ENCODE data around the gene OBSCN.

OBSCN gene

GRCh38 chr1:228323401-228323800 is 115.6 kb downstream of the OBSCN start:
- Histone ChIP-seq H3K9ac (ENCODE audit: low read length) (no peak overlapping the region), H3K27me3 (ENCODE audit: control insufficient read depth, insufficient read depth, low read length) (no peaks in the 10 kb centered on the region), H3K4me1 (ENCODE audit: control insufficient read depth, insufficient read depth, low read length) (no peaks in the 10 kb centered on the region), H3K36me3 (ENCODE audit: control insufficient read depth, insufficient read depth, low read length) (no peaks in the 10 kb centered on the region), H3K4me3 (ENCODE audit: low read length) (no peak overlapping the region), H3K27ac (ENCODE audit: low read depth, low read length) (no peak overlapping the region)

DNA sequence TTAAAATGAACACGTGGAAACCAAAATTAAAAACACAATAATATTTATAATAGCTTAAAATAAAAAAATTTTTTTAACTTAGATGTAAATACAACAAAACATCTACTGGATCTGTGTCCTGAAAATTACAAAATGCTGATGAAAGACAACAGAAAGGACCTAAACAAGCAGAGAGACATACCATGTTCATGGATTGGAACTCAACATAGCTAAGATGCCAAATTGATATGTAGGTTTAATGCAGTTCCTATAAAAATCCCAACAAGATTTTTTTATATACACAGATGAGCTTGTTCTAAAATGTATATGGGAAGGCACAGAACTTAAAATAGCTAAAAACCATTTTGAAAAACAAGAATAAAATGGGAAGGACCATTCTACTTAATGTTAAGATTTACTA is 117.4 kb downstream of the OBSCN start:
- no peaks in the 10 kb centered on the region for H3K36me3 ChIP-seq (ENCODE audit: control insufficient read depth, insufficient read depth, low read length)

GRCh38 chr1:228329887-228330286 is 122.0 kb downstream of the OBSCN start:
- Histone ChIP-seq H3K9ac (ENCODE audit: low read length) (no peak overlapping the region), H3K27ac (ENCODE audit: low read depth, low read length) (no peak overlapping the region), H3K27me3 (ENCODE audit: control insufficient read depth, insufficient read depth, low read length) (no peaks in the 10 kb centered on the region), H3K36me3 (ENCODE audit: control insufficient read depth, insufficient read depth, low read length) (no peaks in the 10 kb centered on the region), H3K4me3 (ENCODE audit: low read length) (no peak overlapping the region), H3K4me1 (ENCODE audit: control insufficient read depth, insufficient read depth, low read length) (no peaks in the 10 kb centered on the region)

More for the DNA sequence above, 117.4 kb downstream of the OBSCN start:
- Histone ChIP-seq H3K9ac (ENCODE audit: low read length) (no peak overlapping the region), H3K27me3 (ENCODE audit: control insufficient read depth, insufficient read depth, low read length) (no peaks in the 10 kb centered on the region), H3K4me1 (ENCODE audit: control insufficient read depth, insufficient read depth, low read length) (no peaks in the 10 kb centered on the region), H3K4me3 (ENCODE audit: low read length) (no peak overlapping the region), H3K27ac (ENCODE audit: low read depth, low read length) (no peak overlapping the region)

DNA sequence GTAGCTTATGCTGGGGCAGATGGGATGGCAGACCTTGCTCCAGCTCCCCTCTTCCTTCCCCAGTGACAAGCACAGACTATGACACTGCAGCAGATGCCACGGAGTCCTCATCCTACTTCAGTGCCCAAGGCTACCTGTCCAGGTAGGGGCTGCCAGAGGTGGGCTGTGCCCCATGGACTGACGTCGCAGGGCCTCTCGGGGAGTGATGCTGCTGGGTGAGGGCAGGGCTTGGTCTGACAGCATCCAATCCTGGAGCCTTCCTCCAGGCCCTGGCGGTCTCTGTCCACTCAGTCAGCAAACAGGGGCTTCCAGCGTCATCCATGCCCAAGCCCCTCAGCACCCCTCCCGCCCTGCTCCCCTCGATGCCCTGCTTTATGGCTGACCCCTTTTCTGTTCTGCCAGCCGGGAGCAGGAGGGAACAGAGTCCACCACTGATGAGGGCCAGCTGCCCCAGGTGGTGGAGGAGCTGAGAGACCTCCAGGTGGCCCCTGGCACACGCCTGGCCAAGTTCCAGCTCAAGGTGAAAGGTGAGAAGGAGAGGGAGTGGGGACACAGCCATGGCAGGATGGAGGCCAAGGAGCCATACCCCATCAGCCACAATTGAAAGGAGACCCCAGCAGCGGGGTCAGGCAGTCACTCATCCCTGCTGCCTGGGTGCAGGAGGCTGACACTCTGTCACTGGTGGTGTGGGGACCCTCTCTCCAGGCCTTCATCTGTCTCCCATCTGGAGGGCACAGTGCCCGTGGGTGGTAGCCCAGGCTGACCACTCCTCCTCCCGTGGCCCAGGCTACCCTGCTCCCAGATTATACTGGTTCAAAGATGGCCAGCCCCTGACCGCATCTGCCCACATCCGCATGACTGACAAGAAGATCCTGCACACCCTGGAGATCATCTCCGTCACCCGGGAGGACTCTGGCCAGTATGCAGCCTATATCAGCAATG is 125.2 kb downstream of the OBSCN start:
- Histone ChIP-seq H3K27me3 (ENCODE audit: control insufficient read depth, insufficient read depth, low read length) (no peaks in the 10 kb centered on the region), H3K4me1 (ENCODE audit: control insufficient read depth, insufficient read depth, low read length) (no peaks in the 10 kb centered on the region), H3K9ac (ENCODE audit: low read length) (no peak overlapping the region), H3K36me3 (ENCODE audit: control insufficient read depth, insufficient read depth, low read length) (no peaks in the 10 kb centered on the region), H3K27ac (ENCODE audit: low read depth, low read length) (no peak overlapping the region), H3K4me3 (ENCODE audit: low read length) (no peak overlapping the region)

DNA sequence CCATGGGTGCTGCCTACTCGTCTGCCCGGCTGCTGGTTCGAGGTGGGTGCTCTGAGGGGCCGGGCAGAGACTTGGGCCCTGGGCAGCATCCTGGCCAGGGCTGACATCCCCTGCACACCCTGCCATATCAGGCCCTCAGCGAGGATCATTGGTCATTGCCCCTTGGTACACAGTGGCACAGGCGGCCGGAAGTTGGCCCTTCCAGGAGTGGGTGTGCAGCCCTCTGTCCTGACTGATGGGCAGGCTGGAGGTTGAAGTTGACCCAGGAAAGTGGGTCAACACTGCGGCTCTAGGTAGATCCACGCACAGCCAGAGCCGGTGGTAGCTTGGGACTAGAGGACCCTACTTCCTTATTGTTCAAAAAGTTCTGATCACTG is 125.9 kb downstream of the OBSCN start:
- Histone ChIP-seq H3K27me3 (ENCODE audit: control insufficient read depth, insufficient read depth, low read length) (no peaks in the 10 kb centered on the region), H3K4me1 (ENCODE audit: control insufficient read depth, insufficient read depth, low read length) (no peaks in the 10 kb centered on the region), H3K27ac (ENCODE audit: low read depth, low read length) (no peak overlapping the region), H3K36me3 (ENCODE audit: control insufficient read depth, insufficient read depth, low read length) (no peaks in the 10 kb centered on the region), H3K4me3 (ENCODE audit: low read length) (no peak overlapping the region), H3K9ac (ENCODE audit: low read length) (no peak overlapping the region)

DNA sequence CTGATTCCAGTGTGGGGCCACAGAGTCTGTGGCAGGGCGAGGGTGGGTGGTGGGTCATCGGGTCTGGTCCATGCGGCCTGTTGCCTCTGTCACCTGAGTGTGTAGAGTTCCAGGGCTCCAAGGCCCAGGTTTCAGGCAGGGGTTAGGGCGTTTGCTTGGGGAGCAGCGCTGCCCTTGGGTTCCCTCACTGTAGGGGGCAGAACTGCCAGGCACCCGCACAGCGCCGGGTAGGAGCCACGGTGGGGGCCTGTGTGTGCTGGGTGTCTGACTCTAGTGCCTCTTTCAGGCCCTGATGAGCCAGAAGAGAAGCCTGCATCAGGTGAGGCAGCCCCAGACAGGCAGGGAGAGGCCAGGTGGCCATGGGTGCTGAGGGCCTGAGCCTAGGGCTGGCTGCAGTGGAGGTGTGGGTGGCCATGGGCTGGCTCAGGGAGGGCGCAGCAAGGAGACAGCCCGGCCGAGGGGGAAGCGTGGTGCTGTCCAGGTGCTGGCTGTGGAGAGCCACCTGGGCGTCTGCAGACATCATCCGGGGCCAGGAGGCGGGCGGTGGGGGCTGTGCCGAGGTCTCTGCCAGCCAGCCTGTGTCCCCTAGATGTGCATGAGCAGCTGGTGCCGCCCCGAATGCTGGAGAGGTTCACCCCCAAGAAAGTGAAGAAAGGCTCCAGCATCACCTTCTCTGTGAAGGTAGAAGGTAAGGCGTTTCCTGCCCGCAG is 126.5 kb downstream of the OBSCN start:
- Histone ChIP-seq H3K9ac (ENCODE audit: low read length) (no peak overlapping the region), H3K27ac (ENCODE audit: low read depth, low read length) (no peak overlapping the region), H3K4me1 (ENCODE audit: control insufficient read depth, insufficient read depth, low read length) (no peaks in the 10 kb centered on the region), H3K27me3 (ENCODE audit: control insufficient read depth, insufficient read depth, low read length) (no peaks in the 10 kb centered on the region), H3K36me3 (ENCODE audit: control insufficient read depth, insufficient read depth, low read length) (no peaks in the 10 kb centered on the region), H3K4me3 (ENCODE audit: low read length) (no peak overlapping the region)

DNA sequence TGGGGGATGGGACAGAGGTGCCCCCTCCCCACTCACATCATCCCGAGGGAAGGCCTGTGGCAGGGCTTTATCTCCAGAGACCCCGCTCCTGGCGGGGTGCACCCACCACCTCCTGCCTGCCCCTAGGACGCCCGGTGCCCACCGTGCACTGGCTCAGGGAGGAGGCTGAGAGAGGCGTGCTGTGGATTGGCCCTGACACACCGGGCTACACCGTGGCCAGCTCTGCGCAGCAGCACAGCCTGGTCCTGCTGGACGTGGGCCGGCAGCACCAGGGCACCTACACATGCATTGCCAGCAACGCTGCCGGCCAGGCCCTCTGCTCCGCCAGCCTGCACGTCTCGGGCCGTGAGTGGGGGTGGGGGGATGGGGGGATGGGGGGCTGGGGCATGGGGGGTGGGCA is 127.1 kb downstream of the OBSCN start:
- no peaks in the 10 kb centered on the region for H3K27me3 ChIP-seq (ENCODE audit: control insufficient read depth, insufficient read depth, low read length)
- no peak overlapping the region for H3K27ac ChIP-seq (ENCODE audit: low read depth, low read length)
- H3K4me1 ChIP-seq (ENCODE audit: control insufficient read depth, insufficient read depth, low read length): no peaks in the 10 kb centered on the region
- H3K4me3 ChIP-seq (ENCODE audit: low read length): no peak overlapping the region
- H3K9ac ChIP-seq (ENCODE audit: low read length): no peak overlapping the region
- H3K36me3 ChIP-seq (ENCODE audit: control insufficient read depth, insufficient read depth, low read length): no peaks in the 10 kb centered on the region

DNA sequence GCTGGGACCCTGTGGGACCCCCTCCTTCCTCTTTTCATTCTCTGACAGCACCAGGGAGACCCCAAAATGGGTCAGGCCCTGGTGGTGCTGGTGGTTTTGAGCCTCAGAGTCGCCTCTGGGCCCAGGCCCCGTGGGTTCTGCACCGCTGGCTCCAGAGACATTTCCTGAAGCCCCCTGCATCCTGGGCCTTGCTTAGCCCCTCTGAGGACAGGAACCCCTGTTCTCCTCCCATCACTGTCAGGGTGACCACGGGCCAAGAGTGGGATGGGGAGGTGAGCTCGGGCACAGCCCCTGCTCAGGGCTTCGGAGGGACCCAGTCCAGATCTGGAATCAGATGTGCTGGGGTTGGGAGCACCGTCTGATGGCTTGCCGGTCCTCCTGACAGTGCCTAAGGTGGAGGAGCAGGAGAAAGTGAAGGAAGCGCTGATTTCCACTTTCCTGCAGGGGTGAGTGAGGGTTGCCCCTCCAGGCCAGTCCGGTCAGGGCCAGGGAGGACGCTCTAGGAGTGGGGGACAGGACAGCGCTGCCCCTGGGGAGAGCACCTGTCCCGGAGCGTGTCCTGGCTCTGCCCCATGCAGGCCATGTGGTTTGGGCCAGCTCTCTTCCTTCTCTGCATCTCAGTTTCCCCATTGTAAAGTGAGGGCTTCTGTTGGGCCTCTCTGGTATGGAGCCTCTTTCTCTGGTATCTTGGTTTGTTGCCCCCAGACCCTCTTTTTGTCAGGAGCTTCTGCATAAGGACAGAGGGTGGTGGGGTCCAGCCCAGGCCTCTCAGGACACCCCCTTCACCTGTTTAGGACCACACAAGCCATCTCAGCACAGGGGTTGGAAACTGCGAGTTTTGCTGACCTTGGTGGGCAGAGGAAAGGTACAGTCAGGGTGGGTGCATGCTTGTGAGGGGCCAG is 127.8 kb downstream of the OBSCN start:
- Histone ChIP-seq H3K36me3 (ENCODE audit: control insufficient read depth, insufficient read depth, low read length) (no peaks in the 10 kb centered on the region), H3K27ac (ENCODE audit: low read depth, low read length) (no peak overlapping the region), H3K4me1 (ENCODE audit: control insufficient read depth, insufficient read depth, low read length) (no peaks in the 10 kb centered on the region)

GRCh38 chr1:228336308-228337030 is 128.6 kb downstream of the OBSCN start:
- Histone ChIP-seq H3K36me3 (ENCODE audit: control insufficient read depth, insufficient read depth, low read length) (no peaks in the 10 kb centered on the region), H3K27me3 (ENCODE audit: control insufficient read depth, insufficient read depth, low read length) (no peaks in the 10 kb centered on the region), H3K9ac (ENCODE audit: low read length) (no peak overlapping the region), H3K4me1 (ENCODE audit: control insufficient read depth, insufficient read depth, low read length) (no peaks in the 10 kb centered on the region), H3K27ac (ENCODE audit: low read depth, low read length) (no peak overlapping the region), H3K4me3 (ENCODE audit: low read length) (no peak overlapping the region)

More for the DNA sequence above, 127.8 kb downstream of the OBSCN start:
- H3K9ac ChIP-seq (ENCODE audit: low read length): no peak overlapping the region
- H3K27me3 ChIP-seq (ENCODE audit: control insufficient read depth, insufficient read depth, low read length): no peaks in the 10 kb centered on the region
- H3K4me3 ChIP-seq (ENCODE audit: low read length): no peak overlapping the region

DNA sequence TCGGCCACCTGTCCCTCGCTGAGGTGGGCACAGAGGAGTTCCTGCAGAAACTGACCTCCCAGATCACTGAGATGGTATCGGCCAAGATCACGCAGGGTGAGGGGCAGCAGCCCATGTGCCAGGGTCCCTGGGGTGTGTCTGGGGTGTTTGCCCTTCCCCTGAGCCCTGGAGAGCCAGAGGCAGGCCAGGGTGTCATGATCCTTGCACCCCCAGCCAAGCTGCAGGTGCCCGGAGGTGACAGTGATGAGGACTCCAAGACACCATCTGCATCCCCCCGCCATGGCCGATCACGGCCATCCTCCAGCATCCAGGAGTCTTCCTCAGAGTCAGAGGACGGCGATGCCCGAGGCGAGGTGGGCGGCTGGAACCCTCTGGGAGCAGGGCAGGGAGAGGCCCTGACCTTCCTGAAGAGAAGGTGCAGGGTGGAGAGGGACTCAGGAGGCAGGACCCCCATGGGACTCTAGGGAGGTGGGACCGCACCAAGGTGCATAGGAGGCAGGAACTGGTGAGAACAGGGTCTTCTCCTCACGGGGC is 129.3 kb downstream of the OBSCN start:
- Histone ChIP-seq H3K27ac (ENCODE audit: low read depth, low read length) (no peak overlapping the region), H3K4me1 (ENCODE audit: control insufficient read depth, insufficient read depth, low read length) (no peaks in the 10 kb centered on the region), H3K27me3 (ENCODE audit: control insufficient read depth, insufficient read depth, low read length) (no peaks in the 10 kb centered on the region), H3K36me3 (ENCODE audit: control insufficient read depth, insufficient read depth, low read length) (no peaks in the 10 kb centered on the region), H3K9ac (ENCODE audit: low read length) (no peak overlapping the region), H3K4me3 (ENCODE audit: low read length) (no peak overlapping the region)

DNA sequence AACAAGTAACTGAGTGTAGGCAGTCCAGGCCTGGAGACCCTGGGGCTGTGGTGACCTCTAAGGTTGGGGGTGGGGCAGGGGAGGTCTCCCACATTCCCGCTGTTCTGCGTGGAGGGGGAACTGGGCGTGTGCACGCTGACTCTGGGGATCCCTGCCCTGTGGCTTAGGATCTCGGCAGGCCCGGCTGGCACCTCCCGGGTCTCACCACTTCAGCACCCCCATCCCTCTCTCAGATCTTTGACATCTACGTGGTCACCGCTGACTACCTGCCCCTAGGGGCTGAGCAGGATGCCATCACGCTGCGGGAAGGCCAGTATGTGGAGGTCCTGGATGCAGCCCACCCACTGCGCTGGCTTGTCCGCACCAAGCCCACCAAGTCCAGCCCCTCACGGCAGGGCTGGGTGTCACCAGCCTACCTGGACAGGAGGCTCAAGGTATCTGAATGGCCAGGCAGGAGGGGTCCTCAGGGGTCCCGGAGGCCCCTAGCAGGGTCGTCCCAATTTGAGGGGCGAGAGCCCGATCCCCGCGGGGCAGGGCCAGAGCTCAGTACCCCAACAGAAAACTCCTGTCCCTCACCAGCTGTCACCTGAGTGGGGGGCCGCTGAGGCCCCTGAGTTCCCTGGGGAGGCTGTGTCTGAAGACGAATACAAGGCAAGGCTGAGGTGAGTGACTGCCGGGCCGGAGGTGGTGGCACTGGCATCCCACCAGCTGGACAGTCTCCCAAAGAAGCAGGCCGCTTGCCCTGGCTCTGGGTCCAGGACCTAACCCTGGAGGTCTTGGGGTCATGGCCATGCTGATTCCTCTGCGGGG is 130.1 kb downstream of the OBSCN start:
- Histone ChIP-seq H3K27ac (ENCODE audit: low read depth, low read length) (no peak overlapping the region), H3K9ac (ENCODE audit: low read length) (no peak overlapping the region), H3K36me3 (ENCODE audit: control insufficient read depth, insufficient read depth, low read length) (no peaks in the 10 kb centered on the region), H3K4me1 (ENCODE audit: control insufficient read depth, insufficient read depth, low read length) (no peaks in the 10 kb centered on the region), H3K4me3 (ENCODE audit: low read length) (no peak overlapping the region), H3K27me3 (ENCODE audit: control insufficient read depth, insufficient read depth, low read length) (no peaks in the 10 kb centered on the region)

All from rectal smooth muscle tissue (tissue), 1 donor.